HCT116 (cell line): ENCODE data around the gene C1orf122. TPM values are rescaled to one million over a fixed set of nuclear protein-coding genes. Genes with fewer than 3 reads are reported as not detected.

Experiments
- ATAC-seq: fragments of 200-7000 bp; cut with Tn5 transposase; 2 replicates; pipeline ENCODE4 v1.9.1; 2020; ENCODE audit warnings: mild to moderate bottlenecking, moderate library complexity
- BruUV-seq: library from RNA; stranded (reverse); fragments of 400-500 nt; replicated peaks from 2 replicates; lab custom pipeline; 2021; lab: Mats Ljungman, UMichigan
- CTCF ChIA-PET: fragments of 300-600 bp; sonication (Branson Sonifier 250); formaldehyde crosslinking; loops from one replicate; lab custom pipeline; 2021; ENCODE audit warnings: antibody characterized with exemption; lab: Charles Lee
- POLR2A ChIA-PET: fragments of 300-600, 350-600 bp; sonication (Branson Sonifier 250); formaldehyde crosslinking; loops from one replicate; lab custom pipeline; 2021; ENCODE audit warnings: antibody characterized with exemption; lab: Charles Lee
- RAD21 ChIA-PET, 2 experiments: fragments of 300-600 bp; sonication (Branson Sonifier 250); formaldehyde crosslinking; loops; one replicate each; lab custom pipeline; 2023; ENCODE audit warnings: low total read pairs in 2 of 2; ENCODE audit not compliant: uncharacterized antibody in 2 of 2, unreplicated experiment in 2 of 2, low non-redundant PET in 1 of 2; lab: Charles Lee
- DNase-seq: peaks from one replicate; pipeline ENCODE4 v3.0.0-alpha.2; 2010; ENCODE audit warnings: low read depth, low spot score
- H2AFZ ChIP-seq: fragments of 200-600 bp; shearing (Covaris generic), sonication (generic); 2 replicates; pipeline ENCODE4 v1.6.1; 2017; ENCODE audit warnings: low read depth, mixed run types, mixed read lengths, antibody characterized with exemption, low read length; ENCODE audit not compliant: poor library complexity, severe bottlenecking
- H3K27ac ChIP-seq: 2 replicates; pipeline ENCODE4 v1.5.1; 2012; ENCODE audit warnings: low read depth, low read length
- H3K27me3 ChIP-seq: fragments of 200-600 bp; sonication (generic); 2 replicates; pipeline ENCODE4 v1.6.1; 2016; ENCODE audit warnings: mixed run types, low read length, mixed read lengths; ENCODE audit not compliant: insufficient read depth
- H3K36me3 ChIP-seq, 2 experiments: fragments of 200-500 bp in 1 of 2; fragments of 200-600 bp in 1 of 2; sonication (Bioruptor generic) in 1 of 2; sonication (generic) in 1 of 2; 2 replicates each; pipeline versions ENCODE4 v1.5.1 to v1.6.1; 2014 to 2016; ENCODE audit warnings: low read length in 2 of 2, inconsistent platforms in 1 of 2, mixed read lengths in 1 of 2, mixed run types in 1 of 2; ENCODE audit not compliant: insufficient read depth in 2 of 2, control insufficient read depth in 1 of 2
- H3K4me1 ChIP-seq, 2 experiments: fragments of 200-600 bp in 1 of 2; sonication (generic) in 1 of 2; 2 replicates each; pipeline versions ENCODE4 v1.5.1 to v1.6.1; 2012 to 2017; ENCODE audit warnings: low read length in 2 of 2, inconsistent platforms in 1 of 2, mild to moderate bottlenecking in 1 of 2, mixed read lengths in 1 of 2, mixed run types in 1 of 2, moderate library complexity in 1 of 2; ENCODE audit not compliant: insufficient read depth in 2 of 2, control insufficient read depth in 1 of 2
- H3K4me2 ChIP-seq: fragments of 200-600 bp; sonication (generic); 2 replicates; pipeline ENCODE4 v1.6.1; 2017; ENCODE audit warnings: mixed run types, low read length, mixed read lengths
- H3K4me3 ChIP-seq, 2 experiments: fragments of 200-600 bp in 1 of 2; sonication (generic) in 1 of 2; replicated peaks in 1 of 2; 2 replicates each; pipeline ENCODE4 v1.5.1; 2011 to 2016; ENCODE audit warnings: low read length in 2 of 2, control low read depth in 1 of 2, low read depth in 1 of 2, mild to moderate bottlenecking in 1 of 2, mixed read lengths in 1 of 2, mixed run types in 1 of 2
- H3K79me2 ChIP-seq: fragments of 200-600 bp; sonication (generic); 2 replicates; pipeline ENCODE4 v1.6.1; 2017; ENCODE audit warnings: mild to moderate bottlenecking, mixed run types, low read length, moderate library complexity, mixed read lengths; ENCODE audit not compliant: insufficient read depth
- H3K9ac ChIP-seq: fragments of 200-600 bp; sonication (generic); 2 replicates; pipeline ENCODE4 v1.6.1; 2016; ENCODE audit warnings: low read length, mixed read lengths
- H3K9me2 ChIP-seq: fragments of 200-600 bp; sonication (generic), shearing (Covaris generic); 2 replicates; pipeline ENCODE4 v1.6.1; 2017; ENCODE audit warnings: mixed run types, mild to moderate bottlenecking, moderate library complexity; ENCODE audit not compliant: insufficient read depth
- H3K9me3 ChIP-seq, 2 experiments: fragments of 200-500 bp in 1 of 2; fragments of 200-600 bp in 1 of 2; sonication (Bioruptor generic) in 1 of 2; sonication (generic) in 1 of 2; 2 replicates each; pipeline ENCODE4 v1.6.1; 2014 to 2017; ENCODE audit warnings: low read length in 2 of 2, mixed read lengths in 2 of 2, inconsistent platforms in 1 of 2, low read depth in 1 of 2, mild to moderate bottlenecking in 1 of 2, mixed run types in 1 of 2, moderate library complexity in 1 of 2; ENCODE audit not compliant: control insufficient read depth in 1 of 2, insufficient read depth in 1 of 2
- H4K20me1 ChIP-seq: fragments of 200-600 bp; sonication (generic), shearing (Covaris generic); 2 replicates; pipeline ENCODE4 v1.6.1; 2017; ENCODE audit warnings: mixed run types, mild to moderate bottlenecking, moderate library complexity; ENCODE audit not compliant: insufficient read depth
- CBX3 ChIP-seq: IDR thresholded peaks from 2 replicates; pipeline ENCODE4 v1.6.1; 2012; ENCODE audit warnings: low read depth
- CEBPB ChIP-seq: IDR thresholded peaks from 2 replicates; pipeline ENCODE4 v1.6.1; 2012; ENCODE audit warnings: low read depth
- CTCF ChIP-seq, 3 experiments: fragments of 200-600 bp in 1 of 3; sonication (generic) in 1 of 3; IDR thresholded peaks in 2 of 3; conservative IDR thresholded peaks in 1 of 3; 2 replicates each; pipeline ENCODE4 v1.5.1; 2012 to 2017; ENCODE audit warnings: low read depth in 2 of 3, low read length in 2 of 3, antibody characterized with exemption in 1 of 3, borderline replicate concordance in 1 of 3, control low read depth in 1 of 3, mild to moderate bottlenecking in 1 of 3, mixed read lengths in 1 of 3, mixed run types in 1 of 3, moderate library complexity in 1 of 3; ENCODE audit not compliant: insufficient read depth in 1 of 3
- EGR1 ChIP-seq: IDR thresholded peaks from 2 replicates; pipeline ENCODE4 v1.6.1; 2012; ENCODE audit warnings: low read depth
- EZH2 ChIP-seq: fragments of 200-600 bp; sonication (generic); IDR thresholded peaks from 2 replicates; pipeline ENCODE4 v1.6.1; 2017; ENCODE audit warnings: antibody characterized with exemption, mixed run types
- EZH2phosphoT487 ChIP-seq: fragments of 200-600 bp; IDR thresholded peaks from 2 replicates; pipeline ENCODE4 v1.6.1; 2018; ENCODE audit warnings: antibody characterized with exemption, borderline replicate concordance
- POLR2AphosphoS5 ChIP-seq: IDR thresholded peaks from 2 replicates; pipeline ENCODE4 v1.6.1; 2011; ENCODE audit warnings: mild to moderate bottlenecking, low read depth, low read length, moderate library complexity
- SIN3A ChIP-seq: IDR thresholded peaks from 2 replicates; pipeline ENCODE4 v1.6.1; 2012; ENCODE audit warnings: low read depth
- SP1 ChIP-seq: IDR thresholded peaks from 2 replicates; pipeline ENCODE4 v1.6.1; 2012; ENCODE audit warnings: low read depth
- TCF7L2 ChIP-seq: IDR thresholded peaks from 2 replicates; pipeline ENCODE4 v1.7.0; 2011; ENCODE audit warnings: borderline replicate concordance, inconsistent platforms; ENCODE audit not compliant: insufficient read depth, insufficient read length; ENCODE audit errors: extremely low read depth
- ZNF274 ChIP-seq: fragments of 200-500 bp; sonication (Bioruptor generic); IDR thresholded peaks from 2 replicates; pipeline ENCODE4 v1.6.1; 2014; ENCODE audit warnings: mild to moderate bottlenecking, low read depth, low read length, inconsistent platforms
- intact Hi-C: fragments of 100-400 bp; cut with micrococcal nuclease; formaldehyde crosslinking; loops from 2 replicates; pipeline ENCODE4 v1.10.0; 2022
- total RNA-seq: library from RNA; stranded (reverse); gene quantifications from one replicate; pipeline ENCODE4 v1.2.1, GENCODE V29; 2021; ENCODE audit not compliant: unreplicated experiment

C1orf122 gene
- total RNA-seq, 1 experiment from 2014 or later = 34.2 TPM

- Histone ChIP-seq H3K4me2 (no peak overlapping the region), H3K9me3 (no peaks in the 10 kb centered on the region), H4K20me1 (no peaks in the 10 kb centered on the region), H3K4me3 (no peak overlapping the region), H3K27me3 (no peaks in the 10 kb centered on the region), H3K79me2 (peaks cover 42% of the 10 kb centered on the region), H3K9me2 (no peaks in the 10 kb centered on the region), H2AFZ (no peak overlapping the region), H3K9ac (no peak overlapping the region), H3K36me3 (peaks cover 19 to 23% of the 10 kb centered on the region in 2 experiments; a peak in 3 of 4 replicates), H3K4me1 (no peaks in the 10 kb centered on the region), H3K27ac (no peak overlapping the region)
- no peak for ATAC-seq
- no peak for DNase-seq
- CTCF ChIA-PET = no interaction called here
- RAD21 ChIA-PET = interaction anchor here in 1 of 2 experiments (0.7 kb wide), 1 partner anchor 332 kb away, joined by 3 read pairs; no protein-coding TSS in a partner anchor
- POLR2A ChIA-PET = interaction anchor here (0.6 kb wide), 1 partner anchor 33 kb away, joined by 3 read pairs; the partner anchor contains the start of genes C1orf122 and YRDC
- intact Hi-C loops = no loop called here
- no TSS peak for BruUV-seq
- TF ChIP-seq ZNF274 = no peak
- TF ChIP-seq TCF7L2 = no peak
- TF ChIP-seq SP1 = no peak
- no peak for TF ChIP-seq EZH2
- TF ChIP-seq CTCF (IDR thresholded peaks at IDR 0.05 in 2 of 3, conservative IDR thresholded peaks at IDR 0.05 in 1 of 3; ENCODE audit: borderline replicate concordance in 1 of 3, insufficient read depth in 1 of 3, low read depth in 2 of 3, low read length in 2 of 3) = no peak
- TF ChIP-seq EZH2phosphoT487 = no peak
- TF ChIP-seq SIN3A = no peak
- TF ChIP-seq POLR2AphosphoS5 = no peak
- TF ChIP-seq CBX3 = no peak
- TF ChIP-seq CEBPB = no peak
- TF ChIP-seq EGR1 = no peak
These were observed 33.1 kb downstream of the C1orf122 start for GRCh38 chr1:37840711-37841110.
